IPS-18c (cell line): Measurements from ENCODE around the gene MAP3K15.
"Not testable (repeated sequence)": the region's sequence is repeated elsewhere in the genome, so short reads cannot be mapped to it uniquely, and the experiment has no call there.

Experiments
- H3K4me3 ChIP-seq: 2 replicates; pipeline ENCODE4 v1.7.0; 2013; ENCODE audit warnings: low read depth, mild to moderate bottlenecking, low read length, moderate library complexity; ENCODE audit not compliant: insufficient read depth
- H3K9me3 ChIP-seq: one replicate; pipeline ENCODE4 v1.6.1; 2013; ENCODE audit warnings: mild to moderate bottlenecking, low read length, moderate library complexity; ENCODE audit not compliant: control insufficient read depth, insufficient read depth

Gene MAP3K15

GRCh38 chrX:19448077-19448476, 67.2 kb downstream of the MAP3K15 start:
- Histone ChIP-seq H3K4me3 (no peak overlapping the region), H3K9me3 (peaks cover 2% of the 10 kb centered on the region)

GRCh38 chrX:19446397-19446796, 68.9 kb downstream of the MAP3K15 start:
- H3K4me3 ChIP-seq: no peak overlapping the region
- H3K9me3 ChIP-seq: peaks cover 2% of the 10 kb centered on the region

- H3K9me3 ChIP-seq, H3K4me3 ChIP-seq: not testable (repeated sequence)
These were observed 69.5 kb downstream of the MAP3K15 start for GRCh38 chrX:19445772-19446171.

- Histone ChIP-seq H3K4me3 (no peak overlapping the region), H3K9me3 (peaks cover 6% of the 10 kb centered on the region)
These were observed 71.3 kb downstream of the MAP3K15 start for GRCh38 chrX:19443869-19444526.

GRCh38 chrX:19440713-19441112, 74.6 kb downstream of the MAP3K15 start:
- H3K4me3 ChIP-seq: no peak overlapping the region
- H3K9me3 ChIP-seq: peaks cover 10% of the 10 kb centered on the region

- not testable (repeated sequence) for H3K9me3 ChIP-seq, H3K4me3 ChIP-seq
These were observed 92.6 kb downstream of the MAP3K15 start for GRCh38 chrX:19422661-19423060.

- Histone ChIP-seq H3K9me3 (peaks cover 8% of the 10 kb centered on the region), H3K4me3 (no peak overlapping the region)
These were observed 105.0 kb downstream of the MAP3K15 start for GRCh38 chrX:19410259-19410658.

- Histone ChIP-seq H3K9me3 (peaks cover 2% of the 10 kb centered on the region), H3K4me3 (no peak overlapping the region)
These were observed 111.6 kb downstream of the MAP3K15 start for GRCh38 chrX:19403696-19404095.

GRCh38 chrX:19392703-19393102, 122.6 kb downstream of the MAP3K15 start:
- no peak overlapping the region for H3K4me3 ChIP-seq
- peaks cover 3% of the 10 kb centered on the region for H3K9me3 ChIP-seq

GRCh38 chrX:19392078-19392477, 123.2 kb downstream of the MAP3K15 start:
- Histone ChIP-seq H3K4me3 (no peak overlapping the region), H3K9me3 (peaks cover 3% of the 10 kb centered on the region)

- peaks cover 8% of the 10 kb centered on the region for H3K9me3 ChIP-seq
- no peak overlapping the region for H3K4me3 ChIP-seq
These were observed 126.0 kb downstream of the MAP3K15 start for GRCh38 chrX:19389227-19389845.

GRCh38 chrX:19388741-19389140, 126.6 kb downstream of the MAP3K15 start:
- Histone ChIP-seq H3K9me3 (peaks cover 8% of the 10 kb centered on the region), H3K4me3 (no peak overlapping the region)

- no peak overlapping the region for H3K4me3 ChIP-seq
- peaks cover 8% of the 10 kb centered on the region for H3K9me3 ChIP-seq
These were observed 127.1 kb downstream of the MAP3K15 start for GRCh38 chrX:19388064-19388679.

- Histone ChIP-seq H3K9me3 (peaks cover 8% of the 10 kb centered on the region), H3K4me3 (no peak overlapping the region)
These were observed 128.6 kb downstream of the MAP3K15 start for GRCh38 chrX:19386679-19387078.

GRCh38 chrX:19382555-19383145, 132.7 kb downstream of the MAP3K15 start:
- H3K9me3 ChIP-seq: peaks cover 12% of the 10 kb centered on the region
- no peak overlapping the region for H3K4me3 ChIP-seq

- Histone ChIP-seq H3K4me3 (no peak overlapping the region), H3K9me3 (peaks cover 9% of the 10 kb centered on the region)
These were observed 134.0 kb downstream of the MAP3K15 start for GRCh38 chrX:19381326-19381725.

GRCh38 chrX:19377799-19378198, 137.5 kb downstream of the MAP3K15 start:
- H3K4me3 ChIP-seq: no peak overlapping the region
- H3K9me3 ChIP-seq: peaks cover 15% of the 10 kb centered on the region

GRCh38 chrX:19375546-19375945, 139.8 kb downstream of the MAP3K15 start:
- H3K4me3 ChIP-seq: no peak overlapping the region

More at GRCh38 chrX:19375546-19375945, 139.8 kb downstream of the MAP3K15 start:
- H3K9me3 ChIP-seq: peaks cover 11% of the 10 kb centered on the region
